Right lobe of liver (tissue), 4 donors: ENCODE data around the gene XRN1.

Experiments used
- CTCF ChIP-seq, 4 donors: fragments of 200-600 bp in 3 of 4; fragments of 450-650 bp in 1 of 4; IDR thresholded peaks; one replicate each; pipeline versions ENCODE4 v1.5.1 to v1.8.0; 2016 to 2022; ENCODE audit warnings: antibody characterized with exemption in 4 of 4, mild to moderate bottlenecking in 2 of 4
- POLR2A ChIP-seq: fragments of 450-650 bp; IDR thresholded peaks from one replicate; pipeline ENCODE4 v1.6.1; 2017; ENCODE audit warnings: antibody characterized with exemption, mild to moderate bottlenecking
- donor health status: DM: no; HTN: no; CAD: no.
- donor health status: DM: no; HTN: no; CAD: no.
- donor health status: DM: no; HTN: yes; CAD: no.

- TF ChIP-seq CTCF (IDR thresholded peaks at IDR 0.05) (no peak), POLR2A (no peak)
These were observed 20.6 kb upstream of the XRN1 start for GRCh38 chr3:142468456-142468855.
